ENCODE data around the gene ATP5MK.

DNA sequence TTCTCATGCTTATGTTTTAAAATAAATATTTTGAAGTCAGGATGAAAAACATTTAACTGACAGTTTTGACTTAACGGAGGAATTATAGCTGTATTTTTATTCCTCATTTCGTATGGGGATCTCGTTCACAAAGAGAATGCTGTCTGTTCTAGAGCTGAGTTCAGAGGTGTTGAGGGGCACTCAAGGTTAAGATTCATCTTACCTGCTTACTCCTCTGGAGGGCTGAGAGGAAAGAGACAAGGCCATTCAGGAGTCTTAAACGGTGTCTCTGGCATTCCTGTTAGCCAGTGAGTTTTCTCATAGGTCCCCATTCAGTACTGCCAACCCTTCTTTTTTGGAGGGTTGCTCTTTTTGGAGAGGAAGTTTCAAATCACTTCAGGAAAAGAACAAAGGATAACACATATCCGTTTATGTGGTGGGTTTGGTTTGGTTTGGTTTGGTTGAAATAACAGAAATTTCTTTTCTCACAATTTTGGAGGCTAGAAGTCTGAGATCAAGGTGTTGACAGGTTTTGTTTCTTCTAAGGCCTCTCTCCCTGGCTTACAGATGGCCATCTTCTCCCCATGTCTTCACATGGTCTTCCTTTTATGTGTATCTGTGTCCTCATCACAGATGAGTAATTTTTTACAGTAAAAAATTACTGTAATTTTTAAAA, 32.8 kb upstream of the ATP5MK start:
- TF ChIP-seq, protein P1, sequence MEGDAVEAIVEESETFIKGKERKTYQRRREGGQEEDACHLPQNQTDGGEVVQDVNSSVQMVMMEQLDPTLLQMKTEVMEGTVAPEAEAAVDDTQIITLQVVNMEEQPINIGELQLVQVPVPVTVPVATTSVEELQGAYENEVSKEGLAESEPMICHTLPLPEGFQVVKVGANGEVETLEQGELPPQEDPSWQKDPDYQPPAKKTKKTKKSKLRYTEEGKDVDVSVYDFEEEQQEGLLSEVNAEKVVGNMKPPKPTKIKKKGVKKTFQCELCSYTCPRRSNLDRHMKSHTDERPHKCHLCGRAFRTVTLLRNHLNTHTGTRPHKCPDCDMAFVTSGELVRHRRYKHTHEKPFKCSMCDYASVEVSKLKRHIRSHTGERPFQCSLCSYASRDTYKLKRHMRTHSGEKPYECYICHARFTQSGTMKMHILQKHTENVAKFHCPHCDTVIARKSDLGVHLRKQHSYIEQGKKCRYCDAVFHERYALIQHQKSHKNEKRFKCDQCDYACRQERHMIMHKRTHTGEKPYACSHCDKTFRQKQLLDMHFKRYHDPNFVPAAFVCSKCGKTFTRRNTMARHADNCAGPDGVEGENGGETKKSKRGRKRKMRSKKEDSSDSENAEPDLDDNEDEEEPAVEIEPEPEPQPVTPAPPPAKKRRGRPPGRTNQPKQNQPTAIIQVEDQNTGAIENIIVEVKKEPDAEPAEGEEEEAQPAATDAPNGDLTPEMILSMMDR (conservative IDR thresholded peaks at IDR 0.05; ENCODE audit: low read length), result no peak
- no peak for TF ChIP-seq EZH2phosphoT487 (IDR thresholded peaks at IDR 0.05; ENCODE audit: borderline replicate concordance, low read depth, low read length)

All from OCI-LY7 (cell line).